Measurements from ENCODE around the gene LDLRAD3. TPM values are rescaled to one million over a fixed set of nuclear protein-coding genes. Genes with fewer than 3 reads are reported as not detected.

The LDLRAD3 gene
- total RNA-seq, 1 experiment from 2014 or later: 28.1 TPM

DNA sequence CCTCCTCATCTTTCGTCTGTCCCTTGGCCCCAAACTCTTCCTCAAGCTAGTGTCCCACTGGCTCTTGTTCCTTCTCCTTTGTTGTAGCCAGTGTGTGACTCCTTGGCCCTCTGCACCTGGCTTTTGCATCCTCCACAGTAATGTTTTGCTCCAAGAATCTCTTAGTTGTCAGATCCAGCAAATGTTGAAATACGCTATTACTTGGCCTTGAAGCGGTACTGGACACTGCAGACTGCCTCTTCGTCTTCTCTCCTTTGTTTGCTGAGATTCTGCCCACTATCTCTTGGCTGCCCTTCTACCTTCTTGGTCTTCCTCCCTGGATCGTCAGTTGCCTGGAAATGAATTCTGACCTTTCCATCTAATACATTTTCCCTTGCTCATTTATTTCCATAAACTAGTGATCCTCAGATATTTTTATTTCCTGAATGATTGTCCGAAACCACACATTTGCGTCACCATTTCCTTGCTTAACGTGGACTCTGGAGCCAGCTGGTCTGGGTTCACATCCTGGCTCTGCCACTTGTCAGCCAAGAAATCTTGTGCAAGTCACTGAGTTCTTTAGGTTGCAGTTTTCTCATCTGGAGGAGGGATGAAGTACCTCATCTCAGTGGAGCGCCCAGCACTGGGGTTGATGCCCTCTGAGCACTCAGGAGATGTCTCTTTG lies 113.6 kb downstream of the LDLRAD3 start:
- DNase-seq (ENCODE audit: low read depth, low spot score) (no peak), ATAC-seq (no peak)
- ChIA-PET CTCF (no interaction called here), POLR2A (no interaction called here)
- Histone ChIP-seq H3K4me1 (ENCODE audit: control insufficient read depth, insufficient read depth, low read length) (no peaks in the 10 kb centered on the region), H3K27ac (ENCODE audit: low read length) (no peak overlapping the region), H3K4me3 (ENCODE audit: low read depth in 2 of 2, low read length in 2 of 2) (no peak overlapping the region), H3K27me3 (ENCODE audit: control insufficient read depth, insufficient read depth, low read length) (no peaks in the 10 kb centered on the region), H3K9me3 (ENCODE audit: control insufficient read depth, insufficient read depth, low read depth, low read length) (no peaks in the 10 kb centered on the region), H3K36me3 (ENCODE audit: control insufficient read depth, insufficient read depth, low read length) (no peaks in the 10 kb centered on the region)
- intact Hi-C loops (cut with micrococcal nuclease; ENCODE audit: unreplicated experiment) (no loop called here), in situ Hi-C loops (cut with HindIII; ENCODE audit: low pct_unique_long_range_greater_than_20kb, low sequenced_read_pairs) (no loop called here)
- TF ChIP-seq, protein P1, sequence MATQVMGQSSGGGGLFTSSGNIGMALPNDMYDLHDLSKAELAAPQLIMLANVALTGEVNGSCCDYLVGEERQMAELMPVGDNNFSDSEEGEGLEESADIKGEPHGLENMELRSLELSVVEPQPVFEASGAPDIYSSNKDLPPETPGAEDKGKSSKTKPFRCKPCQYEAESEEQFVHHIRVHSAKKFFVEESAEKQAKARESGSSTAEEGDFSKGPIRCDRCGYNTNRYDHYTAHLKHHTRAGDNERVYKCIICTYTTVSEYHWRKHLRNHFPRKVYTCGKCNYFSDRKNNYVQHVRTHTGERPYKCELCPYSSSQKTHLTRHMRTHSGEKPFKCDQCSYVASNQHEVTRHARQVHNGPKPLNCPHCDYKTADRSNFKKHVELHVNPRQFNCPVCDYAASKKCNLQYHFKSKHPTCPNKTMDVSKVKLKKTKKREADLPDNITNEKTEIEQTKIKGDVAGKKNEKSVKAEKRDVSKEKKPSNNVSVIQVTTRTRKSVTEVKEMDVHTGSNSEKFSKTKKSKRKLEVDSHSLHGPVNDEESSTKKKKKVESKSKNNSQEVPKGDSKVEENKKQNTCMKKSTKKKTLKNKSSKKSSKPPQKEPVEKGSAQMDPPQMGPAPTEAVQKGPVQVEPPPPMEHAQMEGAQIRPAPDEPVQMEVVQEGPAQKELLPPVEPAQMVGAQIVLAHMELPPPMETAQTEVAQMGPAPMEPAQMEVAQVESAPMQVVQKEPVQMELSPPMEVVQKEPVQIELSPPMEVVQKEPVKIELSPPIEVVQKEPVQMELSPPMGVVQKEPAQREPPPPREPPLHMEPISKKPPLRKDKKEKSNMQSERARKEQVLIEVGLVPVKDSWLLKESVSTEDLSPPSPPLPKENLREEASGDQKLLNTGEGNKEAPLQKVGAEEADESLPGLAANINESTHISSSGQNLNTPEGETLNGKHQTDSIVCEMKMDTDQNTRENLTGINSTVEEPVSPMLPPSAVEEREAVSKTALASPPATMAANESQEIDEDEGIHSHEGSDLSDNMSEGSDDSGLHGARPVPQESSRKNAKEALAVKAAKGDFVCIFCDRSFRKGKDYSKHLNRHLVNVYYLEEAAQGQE (IDR thresholded peaks at IDR 0.05; ENCODE audit: insufficient read depth in 1 of 2, low read depth in 2 of 2, low read length in 1 of 2): no peak
- TF ChIP-seq SIN3A (IDR thresholded peaks at IDR 0.05; ENCODE audit: borderline replicate concordance, insufficient read depth, low read depth, low read length): no peak
- no peak for TF ChIP-seq POLR2AphosphoS5 (IDR thresholded peaks at IDR 0.05; ENCODE audit: low read depth, low read length)
- TF ChIP-seq TCF7L2 (IDR thresholded peaks at IDR 0.05; ENCODE audit: low read depth, low read length): no peak
- TF ChIP-seq, protein P2, sequence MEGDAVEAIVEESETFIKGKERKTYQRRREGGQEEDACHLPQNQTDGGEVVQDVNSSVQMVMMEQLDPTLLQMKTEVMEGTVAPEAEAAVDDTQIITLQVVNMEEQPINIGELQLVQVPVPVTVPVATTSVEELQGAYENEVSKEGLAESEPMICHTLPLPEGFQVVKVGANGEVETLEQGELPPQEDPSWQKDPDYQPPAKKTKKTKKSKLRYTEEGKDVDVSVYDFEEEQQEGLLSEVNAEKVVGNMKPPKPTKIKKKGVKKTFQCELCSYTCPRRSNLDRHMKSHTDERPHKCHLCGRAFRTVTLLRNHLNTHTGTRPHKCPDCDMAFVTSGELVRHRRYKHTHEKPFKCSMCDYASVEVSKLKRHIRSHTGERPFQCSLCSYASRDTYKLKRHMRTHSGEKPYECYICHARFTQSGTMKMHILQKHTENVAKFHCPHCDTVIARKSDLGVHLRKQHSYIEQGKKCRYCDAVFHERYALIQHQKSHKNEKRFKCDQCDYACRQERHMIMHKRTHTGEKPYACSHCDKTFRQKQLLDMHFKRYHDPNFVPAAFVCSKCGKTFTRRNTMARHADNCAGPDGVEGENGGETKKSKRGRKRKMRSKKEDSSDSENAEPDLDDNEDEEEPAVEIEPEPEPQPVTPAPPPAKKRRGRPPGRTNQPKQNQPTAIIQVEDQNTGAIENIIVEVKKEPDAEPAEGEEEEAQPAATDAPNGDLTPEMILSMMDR (IDR thresholded peaks at IDR 0.05): no peak
- BruUV-seq (replicated peaks): no TSS peak

DNA sequence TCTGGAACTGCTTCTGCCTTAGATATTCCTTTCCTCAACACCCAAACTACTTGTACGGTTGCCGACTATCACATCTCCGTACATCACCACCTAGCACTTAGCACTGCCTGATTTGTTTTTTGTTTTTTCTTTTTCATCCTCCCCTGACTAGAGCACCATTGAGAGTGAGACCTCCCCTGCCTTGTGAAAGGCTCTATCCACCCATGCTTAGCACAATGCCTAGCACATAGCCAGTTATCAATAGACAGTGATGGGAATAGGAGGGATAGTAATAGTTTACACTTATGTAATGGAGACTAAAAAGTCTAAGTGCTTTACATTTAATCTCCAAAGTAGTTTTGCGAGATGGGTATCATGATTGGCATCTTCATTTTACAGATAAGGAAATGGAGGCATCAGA lies 115.8 kb downstream of the LDLRAD3 start:
- in situ Hi-C loops (cut with HindIII; ENCODE audit: low pct_unique_long_range_greater_than_20kb, low sequenced_read_pairs) (no loop called here), intact Hi-C loops (cut with micrococcal nuclease; ENCODE audit: unreplicated experiment) (no loop called here)
- TF ChIP-seq SIN3A (IDR thresholded peaks at IDR 0.05; ENCODE audit: borderline replicate concordance, insufficient read depth, low read depth, low read length): no peak
- TF ChIP-seq, protein P2 (IDR thresholded peaks at IDR 0.05): no peak
- Histone ChIP-seq H3K27me3 (ENCODE audit: control insufficient read depth, insufficient read depth, low read length) (no peaks in the 10 kb centered on the region), H3K4me3 (ENCODE audit: low read depth in 2 of 2, low read length in 2 of 2) (no peak overlapping the region), H3K27ac (ENCODE audit: low read length) (no peak overlapping the region), H3K4me1 (ENCODE audit: control insufficient read depth, insufficient read depth, low read length) (no peaks in the 10 kb centered on the region), H3K9me3 (ENCODE audit: control insufficient read depth, insufficient read depth, low read depth, low read length) (no peaks in the 10 kb centered on the region), H3K36me3 (ENCODE audit: control insufficient read depth, insufficient read depth, low read length) (no peaks in the 10 kb centered on the region)
- CTCF ChIA-PET: no interaction called here
- POLR2A ChIA-PET: no interaction called here
- ATAC-seq (no peak), DNase-seq (ENCODE audit: low read depth, low spot score) (no peak)
- no TSS peak for BruUV-seq (replicated peaks)

All from Panc1 (cell line).